HG03354 (cell line): ENCODE measurements around the gene CYP27B1.

Source experiments
- ATAC-seq: cut with Tn5 transposase; IDR thresholded peaks from one replicate; pipeline ENCODE4 v1.9.1; 2021; ENCODE audit warnings: mild to moderate bottlenecking; ENCODE audit not compliant: unreplicated experiment, poor library complexity, severe bottlenecking

The CYP27B1 gene

DNA sequence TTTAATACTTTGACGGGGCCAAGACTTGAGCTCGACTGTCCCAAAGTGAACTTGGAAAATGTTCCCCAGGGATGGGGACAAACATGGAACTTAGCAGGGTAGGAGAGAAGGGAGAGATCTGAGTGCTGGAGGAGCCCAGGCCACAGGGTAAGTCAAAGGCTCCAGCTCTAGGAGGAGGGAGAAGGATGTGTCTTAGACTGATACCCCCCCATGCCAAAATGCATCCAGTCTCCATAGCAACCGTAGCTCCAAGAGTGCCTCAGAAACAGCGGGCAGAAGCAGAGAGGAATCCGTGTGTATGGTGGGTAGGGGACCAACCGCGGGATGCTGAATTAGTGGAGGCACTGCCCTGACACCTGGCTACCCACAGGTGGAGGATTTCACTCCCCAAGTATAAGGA lies 27.5 kb downstream of the CYP27B1 start:
- ATAC-seq, result no peak

DNA sequence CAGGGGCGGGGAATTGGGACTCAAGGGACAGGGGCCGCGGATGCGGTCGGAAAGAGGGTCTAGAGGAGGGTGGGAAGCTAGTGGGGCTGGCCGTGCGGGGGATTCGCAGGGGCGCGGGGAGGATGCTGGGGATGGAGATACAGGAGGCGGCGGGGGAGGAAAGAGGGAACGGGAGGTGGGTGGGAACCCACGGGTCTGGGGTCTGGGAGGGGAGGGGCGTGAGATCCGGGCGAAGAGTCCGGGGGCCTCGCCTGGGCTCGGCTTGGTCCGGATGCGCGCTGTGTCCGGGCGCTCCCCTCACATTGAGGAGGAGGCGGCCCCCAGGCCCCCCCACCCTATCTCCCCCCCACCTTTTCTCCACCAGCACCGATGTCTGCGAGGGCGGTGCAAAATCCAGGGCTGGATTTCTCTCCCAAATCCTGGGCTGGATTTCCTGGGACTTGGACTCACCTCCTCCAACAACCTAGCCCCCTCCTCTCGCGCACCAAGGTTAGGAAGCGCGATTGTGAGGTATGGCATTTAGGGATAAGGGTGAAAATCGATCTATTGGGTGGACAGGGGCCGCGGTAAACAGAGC lies 28.1 kb downstream of the CYP27B1 start, which contains the start of gene AGAP2:
Gene AGAP2 (minus strand): TSS at position 82 of the 577 bp plus-strand sequence. CDS start 496 bp downstream, outside the sequence.
- no peak for ATAC-seq

DNA sequence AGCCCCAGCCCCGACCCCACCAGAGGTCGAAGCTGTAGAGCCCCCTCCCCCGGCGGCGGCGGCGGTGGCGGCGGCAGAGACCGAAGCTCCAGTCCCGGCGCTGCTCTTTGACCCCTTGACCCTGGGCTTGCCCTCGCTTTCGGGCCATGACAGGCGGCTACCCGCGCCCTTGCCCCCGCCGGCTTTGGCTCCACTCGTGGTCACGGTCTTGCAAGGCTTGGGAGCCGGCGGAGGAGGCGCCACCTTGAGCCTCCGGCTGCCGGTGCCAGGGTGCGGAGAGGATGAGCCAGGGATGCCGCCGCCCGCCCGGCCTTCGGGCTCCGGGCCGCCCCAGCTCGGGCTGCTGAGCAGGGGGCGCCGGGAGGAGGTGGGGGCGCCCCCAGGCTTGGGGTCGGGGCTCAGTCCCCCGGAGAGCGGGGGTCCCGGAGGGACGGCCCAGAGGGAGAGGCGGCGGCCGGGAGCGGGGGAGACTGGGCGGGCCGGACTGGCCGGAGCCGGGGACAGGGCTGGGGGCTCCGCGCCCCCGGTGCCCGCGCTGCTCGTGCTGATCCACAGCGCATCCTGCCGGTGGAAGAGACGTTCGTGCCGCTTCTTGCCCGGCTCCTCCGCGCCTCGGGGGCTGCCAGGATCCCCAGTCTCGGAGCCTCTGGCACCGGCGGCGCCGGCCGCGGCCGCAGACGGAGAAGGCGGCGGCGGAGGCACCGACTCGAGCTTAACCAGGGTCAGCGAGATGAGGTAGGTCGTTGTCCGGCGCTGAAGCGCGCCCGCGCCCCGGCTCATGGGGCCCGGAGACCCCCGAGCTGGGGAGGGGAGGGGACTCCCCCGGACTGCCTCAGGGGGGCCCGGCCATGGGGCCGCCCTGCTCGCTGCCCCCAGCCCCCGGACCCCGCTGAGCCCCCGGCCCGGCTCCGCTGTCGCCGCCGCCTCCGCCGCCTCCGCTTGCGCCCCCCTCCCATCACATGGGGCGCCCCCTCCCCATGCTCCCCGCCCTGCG lies 29.1 kb downstream of the CYP27B1 start:
- no peak for ATAC-seq

- no peak for ATAC-seq
These were observed 30.0 kb downstream of the CYP27B1 start for GRCh38 chr12:57736741-57737466.

DNA sequence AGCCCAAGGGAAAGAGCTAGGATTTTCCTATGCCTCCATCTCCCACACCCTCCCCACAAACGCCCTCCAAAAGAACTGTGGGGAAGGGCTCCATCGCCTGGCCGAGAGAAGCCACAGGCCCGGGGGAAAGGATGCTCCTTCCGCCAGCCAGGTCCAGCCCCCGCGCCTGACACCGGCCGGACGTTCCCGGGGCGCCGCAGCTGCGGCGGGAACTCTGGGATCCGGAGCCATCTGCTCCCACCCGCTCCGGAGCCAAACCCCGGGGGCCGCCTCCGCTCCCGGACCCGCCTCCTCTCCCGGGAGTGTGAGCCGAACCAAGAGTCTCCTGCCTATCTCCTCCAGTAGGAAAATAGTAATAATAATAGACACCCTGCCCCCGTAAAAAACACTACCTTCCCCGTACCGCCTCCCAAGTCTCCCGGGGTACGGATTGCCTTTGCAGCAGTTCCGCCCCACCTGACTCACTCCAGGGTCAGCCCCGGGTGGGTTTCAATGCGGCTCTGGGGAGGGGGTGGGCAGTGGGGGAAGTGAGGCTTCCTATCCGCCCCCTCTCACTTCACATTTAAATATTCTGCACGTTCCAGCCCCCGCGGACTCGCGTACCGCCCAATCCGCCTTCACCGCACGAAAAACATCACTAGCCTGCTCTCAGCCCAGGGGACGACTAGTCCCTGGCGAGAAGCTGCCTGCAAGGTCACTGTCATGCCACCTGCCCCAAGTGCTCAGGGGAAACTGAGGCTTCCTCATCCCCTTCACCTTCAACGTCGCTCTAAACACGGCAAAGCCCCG lies 30.7 kb downstream of the CYP27B1 start:
- ATAC-seq, result no peak

- ATAC-seq, result no peak
These were observed 31.6 kb downstream of the CYP27B1 start for GRCh38 chr12:57735198-57735855.

GRCh38 chr12:57734591-57734990 lies 32.3 kb downstream of the CYP27B1 start:
- ATAC-seq, result no peak

- no peak for ATAC-seq
These were observed 33.0 kb downstream of the CYP27B1 start for GRCh38 chr12:57733928-57734327.

DNA sequence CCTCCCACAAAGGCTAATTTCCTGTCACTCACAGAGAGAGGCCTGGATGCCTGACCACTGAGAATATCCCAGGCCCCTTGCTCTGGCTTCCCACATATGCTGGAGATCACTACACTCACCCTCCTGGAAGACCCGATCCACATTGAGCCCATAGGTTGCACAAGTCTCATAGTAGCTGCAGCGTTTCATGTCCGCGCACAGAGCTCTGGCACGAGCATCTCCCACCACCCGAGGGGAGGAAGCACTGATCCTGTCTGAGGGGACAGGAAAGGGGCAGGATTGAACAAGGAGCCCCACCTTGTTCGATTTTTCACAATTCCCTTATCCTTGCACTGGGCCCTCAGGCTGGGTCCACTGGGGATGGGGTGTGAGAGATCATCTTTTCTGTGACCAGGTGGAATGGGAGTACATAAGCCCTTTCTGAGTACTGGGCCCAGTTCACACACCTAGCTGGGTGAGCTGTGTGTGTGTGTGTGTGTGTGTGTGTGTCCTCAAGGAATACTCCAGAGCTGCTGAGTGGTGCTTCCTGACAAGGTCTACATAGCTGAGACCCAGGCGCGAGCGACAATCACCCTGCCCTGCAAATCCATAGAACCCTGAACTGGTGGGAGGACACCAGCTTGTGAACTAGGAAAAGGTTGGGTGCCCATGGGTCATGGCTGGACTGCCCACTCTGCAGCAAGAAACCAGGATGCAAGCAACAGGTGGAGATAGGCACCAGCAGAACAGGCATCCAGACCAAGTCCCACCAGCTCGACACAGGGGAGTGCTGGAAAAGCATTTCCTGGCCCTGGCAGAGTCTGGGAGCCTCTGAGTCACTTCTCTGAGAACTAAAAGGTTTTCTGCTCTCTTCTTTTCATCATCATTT lies 33.9 kb downstream of the CYP27B1 start:
- ATAC-seq, result no peak

GRCh38 chr12:57732270-57732669 lies 34.6 kb downstream of the CYP27B1 start:
- no peak for ATAC-seq

DNA sequence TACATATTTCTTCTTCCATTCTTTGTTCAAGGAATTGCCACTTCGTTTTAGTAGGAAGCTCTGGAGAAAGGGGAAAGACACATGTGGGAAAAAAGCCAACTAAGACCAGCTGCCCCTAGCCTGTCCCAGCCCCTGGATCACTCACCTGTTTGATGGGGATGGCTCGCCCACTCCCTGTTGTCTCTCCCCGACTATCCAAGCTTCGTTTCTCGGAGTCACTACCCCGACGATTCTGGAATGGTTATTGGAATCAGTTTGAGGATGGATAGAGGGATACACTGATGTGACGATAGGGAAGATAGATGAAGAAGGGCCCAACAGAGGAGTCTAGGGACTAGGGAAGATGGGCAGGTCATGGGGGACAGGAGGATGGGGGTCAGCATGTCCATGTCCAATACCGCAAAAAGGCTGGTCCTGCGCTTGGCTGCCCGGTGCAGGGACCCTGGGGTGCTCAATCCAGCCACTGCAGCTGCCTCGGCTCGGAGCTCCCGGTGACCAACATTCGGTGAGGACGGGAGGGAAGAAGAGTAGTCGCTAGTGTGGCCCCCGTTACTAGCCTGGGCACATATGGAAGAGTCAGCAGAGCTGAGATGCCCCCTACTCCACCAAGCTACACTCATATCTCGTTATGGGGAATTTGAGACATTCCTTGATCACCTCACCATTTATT lies 35.3 kb downstream of the CYP27B1 start:
- no peak for ATAC-seq

- no peak for ATAC-seq
These were observed 36.4 kb downstream of the CYP27B1 start for GRCh38 chr12:57730336-57731067.

DNA sequence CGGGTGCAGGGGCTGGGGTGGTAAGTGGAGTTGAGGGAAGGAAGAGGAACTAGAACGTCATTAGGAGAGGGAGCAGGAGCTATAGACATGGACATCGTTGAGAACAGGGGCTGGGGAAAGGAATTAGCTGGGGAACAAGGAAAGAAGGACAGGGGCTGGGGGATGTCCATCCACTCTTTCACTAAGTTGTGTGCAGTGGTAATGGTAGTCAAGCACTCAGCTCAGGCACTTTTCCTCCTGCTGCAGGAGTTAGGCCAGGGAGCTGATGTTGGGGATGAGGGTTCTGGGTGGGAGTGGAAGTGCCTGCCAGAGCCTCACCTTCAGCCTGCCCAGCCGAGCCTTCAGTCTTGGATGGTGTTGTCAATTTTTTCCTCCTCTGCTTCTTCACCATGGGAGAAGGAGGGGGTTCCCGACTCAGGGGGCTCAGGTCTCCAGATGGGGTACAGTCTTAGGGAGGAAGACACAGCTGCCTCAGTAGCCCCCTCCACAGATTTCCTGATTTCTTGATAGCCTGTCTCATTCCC lies 37.5 kb downstream of the CYP27B1 start:
- no peak for ATAC-seq

DNA sequence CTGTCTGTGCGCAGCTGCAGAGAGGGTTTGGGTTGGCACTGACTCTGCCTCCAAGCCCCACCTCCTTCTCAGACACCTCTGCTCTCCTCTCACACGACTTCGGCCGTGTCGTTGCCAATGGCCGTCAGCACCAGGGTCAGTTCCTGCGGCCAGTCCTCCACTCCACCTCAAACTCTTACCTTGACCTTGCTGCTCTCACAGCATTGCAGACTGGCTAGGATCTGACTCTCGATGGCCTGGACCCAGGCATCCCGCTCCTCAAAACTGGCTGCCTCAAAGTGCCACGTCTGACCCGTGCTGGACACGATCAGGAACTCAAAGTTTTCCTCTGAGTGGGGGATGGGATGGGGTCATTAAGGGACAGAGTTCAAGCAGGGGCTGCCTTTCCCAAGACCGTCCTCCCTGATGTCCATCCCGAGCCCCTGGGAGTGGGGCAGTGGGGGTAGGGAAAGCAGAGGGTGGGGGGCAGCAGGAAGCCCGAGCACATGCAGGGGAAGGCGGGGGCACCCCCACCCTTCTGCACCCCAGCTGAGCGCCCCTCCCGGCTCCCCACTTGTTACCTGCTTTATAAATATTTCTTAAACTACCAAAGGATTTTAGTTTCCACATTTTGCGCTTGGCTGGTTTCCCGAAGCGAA lies 39.0 kb downstream of the CYP27B1 start:
- no peak for ATAC-seq

DNA sequence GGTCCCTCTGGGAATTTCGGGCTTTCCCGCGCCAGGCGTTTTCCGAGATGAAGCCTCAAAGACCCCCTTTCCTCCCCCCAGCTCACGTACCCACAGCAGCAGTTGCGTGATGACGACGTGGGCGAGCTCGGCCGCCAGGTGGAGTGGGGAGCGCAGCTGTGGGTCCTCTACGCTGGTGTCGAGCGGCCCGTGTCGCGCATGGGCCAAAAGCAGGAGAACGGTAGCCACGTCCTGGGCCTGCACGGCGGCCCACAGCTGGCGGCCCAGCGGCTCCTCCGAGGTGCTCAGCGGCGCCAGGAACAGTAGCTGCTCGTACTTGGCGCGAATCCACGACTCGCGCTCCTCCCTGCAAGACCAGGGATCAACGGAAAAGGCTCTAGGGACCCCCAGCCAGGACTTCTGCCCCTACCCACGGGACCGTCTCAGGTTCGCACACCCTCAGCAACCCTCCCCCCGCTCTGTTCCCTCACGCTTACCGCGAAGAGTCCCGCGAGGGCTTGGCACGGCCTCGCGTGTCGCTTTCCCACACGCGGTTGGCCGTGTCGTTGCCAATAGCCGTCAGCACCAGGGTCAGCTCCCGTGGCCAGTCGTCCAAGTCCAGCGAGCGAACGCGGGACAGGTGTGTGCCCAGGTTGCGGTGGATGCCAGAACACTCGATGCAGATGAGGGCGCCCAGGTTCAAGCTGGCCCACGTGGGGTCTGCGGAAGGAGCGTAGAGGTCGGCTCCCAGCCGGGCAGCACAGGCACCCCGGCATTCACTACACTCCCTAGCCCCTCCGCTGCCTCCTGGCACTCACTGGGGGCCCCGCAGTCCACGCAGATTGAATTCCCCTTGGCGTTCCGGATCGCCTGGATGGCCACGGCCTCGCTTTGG lies 39.8 kb downstream of the CYP27B1 start:
- ATAC-seq, result no peak
